ENCODE data around the gene SYT9.

The SYT9 gene

GRCh38 chr11:7513234-7514098 is 261.8 kb downstream of the SYT9 start, which contains the start of gene PPFIBP2 (continued):
- TF ChIP-seq, protein P1, sequence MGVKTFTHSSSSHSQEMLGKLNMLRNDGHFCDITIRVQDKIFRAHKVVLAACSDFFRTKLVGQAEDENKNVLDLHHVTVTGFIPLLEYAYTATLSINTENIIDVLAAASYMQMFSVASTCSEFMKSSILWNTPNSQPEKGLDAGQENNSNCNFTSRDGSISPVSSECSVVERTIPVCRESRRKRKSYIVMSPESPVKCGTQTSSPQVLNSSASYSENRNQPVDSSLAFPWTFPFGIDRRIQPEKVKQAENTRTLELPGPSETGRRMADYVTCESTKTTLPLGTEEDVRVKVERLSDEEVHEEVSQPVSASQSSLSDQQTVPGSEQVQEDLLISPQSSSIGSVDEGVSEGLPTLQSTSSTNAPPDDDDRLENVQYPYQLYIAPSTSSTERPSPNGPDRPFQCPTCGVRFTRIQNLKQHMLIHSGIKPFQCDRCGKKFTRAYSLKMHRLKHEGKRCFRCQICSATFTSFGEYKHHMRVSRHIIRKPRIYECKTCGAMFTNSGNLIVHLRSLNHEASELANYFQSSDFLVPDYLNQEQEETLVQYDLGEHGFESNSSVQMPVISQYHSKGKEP (tag by site-specific recombination; IDR thresholded peaks at IDR 0.05): no peak
- no peak for TF ChIP-seq ZNF132 (tag by site-specific recombination; IDR thresholded peaks at IDR 0.05; ENCODE audit: borderline replicate concordance)
- no peak for TF ChIP-seq ZFP69B (tag by site-specific recombination; IDR thresholded peaks at IDR 0.05)
- peak; percentile 63 for TF ChIP-seq SP2 (tag by site-specific recombination; IDR thresholded peaks at IDR 0.05)
- no peak for TF ChIP-seq ZFP3 (tag by site-specific recombination; IDR thresholded peaks at IDR 0.05; ENCODE audit: low read depth)
- no peak for TF ChIP-seq MYNN (tag by site-specific recombination; IDR thresholded peaks at IDR 0.05; ENCODE audit: borderline replicate concordance)
- TF ChIP-seq MZF1 (tag by site-specific recombination; IDR thresholded peaks at IDR 0.05; ENCODE audit: borderline replicate concordance): no peak
- no peak for TF ChIP-seq ZNF214 (tag by site-specific recombination; IDR thresholded peaks at IDR 0.05; ENCODE audit: borderline replicate concordance)
- no peak for TF ChIP-seq ZNF621 (tag by site-specific recombination; IDR thresholded peaks at IDR 0.05)
- no peak for TF ChIP-seq ZNF423 (tag by site-specific recombination; IDR thresholded peaks at IDR 0.05)
- peak; percentile 66 for TF ChIP-seq GLIS2 (tag by site-specific recombination; IDR thresholded peaks at IDR 0.05)
- TF ChIP-seq, protein P2, sequence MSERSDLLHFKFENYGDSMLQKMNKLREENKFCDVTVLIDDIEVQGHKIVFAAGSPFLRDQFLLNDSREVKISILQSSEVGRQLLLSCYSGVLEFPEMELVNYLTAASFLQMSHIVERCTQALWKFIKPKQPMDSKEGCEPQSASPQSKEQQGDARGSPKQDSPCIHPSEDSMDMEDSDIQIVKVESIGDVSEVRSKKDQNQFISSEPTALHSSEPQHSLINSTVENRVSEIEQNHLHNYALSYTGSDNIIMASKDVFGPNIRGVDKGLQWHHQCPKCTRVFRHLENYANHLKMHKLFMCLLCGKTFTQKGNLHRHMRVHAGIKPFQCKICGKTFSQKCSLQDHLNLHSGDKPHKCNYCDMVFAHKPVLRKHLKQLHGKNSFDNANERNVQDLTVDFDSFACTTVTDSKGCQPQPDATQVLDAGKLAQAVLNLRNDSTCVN (tag by site-specific recombination; optimal IDR thresholded peaks at IDR 0.05): peak; percentile 56
- no peak for TF ChIP-seq ZNF473 (tag by site-specific recombination; IDR thresholded peaks at IDR 0.05)
- TF ChIP-seq, protein P3, sequence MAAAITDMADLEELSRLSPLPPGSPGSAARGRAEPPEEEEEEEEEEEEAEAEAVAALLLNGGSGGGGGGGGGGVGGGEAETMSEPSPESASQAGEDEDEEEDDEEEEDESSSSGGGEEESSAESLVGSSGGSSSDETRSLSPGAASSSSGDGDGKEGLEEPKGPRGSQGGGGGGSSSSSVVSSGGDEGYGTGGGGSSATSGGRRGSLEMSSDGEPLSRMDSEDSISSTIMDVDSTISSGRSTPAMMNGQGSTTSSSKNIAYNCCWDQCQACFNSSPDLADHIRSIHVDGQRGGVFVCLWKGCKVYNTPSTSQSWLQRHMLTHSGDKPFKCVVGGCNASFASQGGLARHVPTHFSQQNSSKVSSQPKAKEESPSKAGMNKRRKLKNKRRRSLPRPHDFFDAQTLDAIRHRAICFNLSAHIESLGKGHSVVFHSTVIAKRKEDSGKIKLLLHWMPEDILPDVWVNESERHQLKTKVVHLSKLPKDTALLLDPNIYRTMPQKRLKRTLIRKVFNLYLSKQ (tag by site-specific recombination; IDR thresholded peaks at IDR 0.05; ENCODE audit: borderline replicate concordance): no peak
- TF ChIP-seq TRIM28 (IDR thresholded peaks at IDR 0.05; ENCODE audit: borderline replicate concordance, low read length): no peak
- no peak for TF ChIP-seq ZNF221 (tag by site-specific recombination; IDR thresholded peaks at IDR 0.05; ENCODE audit: borderline replicate concordance)
- TF ChIP-seq OVOL3 (tag by site-specific recombination; IDR thresholded peaks at IDR 0.05): no peak
- TF ChIP-seq ZBTB8A (tag by site-specific recombination; IDR thresholded peaks at IDR 0.05): no peak
- TF ChIP-seq ZSCAN16 (tag by site-specific recombination; IDR thresholded peaks at IDR 0.05): no peak
- TF ChIP-seq KLF9 (tag by site-specific recombination; IDR thresholded peaks at IDR 0.05; ENCODE audit: low read depth): peak; percentile 94
- TF ChIP-seq ZBTB1 (tag by site-specific recombination; IDR thresholded peaks at IDR 0.05): no peak
- peak; percentile 27 for TF ChIP-seq ZFHX2 (tag by site-specific recombination; conservative IDR thresholded peaks at IDR 0.05)
- TF ChIP-seq ZNF274 (IDR thresholded peaks at IDR 0.05; ENCODE audit: low read length): no peak
- no peak for TF ChIP-seq ZNF274 (tag by site-specific recombination; IDR thresholded peaks at IDR 0.05; ENCODE audit: borderline replicate concordance)
- TF ChIP-seq ZNF544 (tag by site-specific recombination; IDR thresholded peaks at IDR 0.05): no peak
- 0 out of 2 replicates have a peak, but pooled peaks have one; percentile 2 for TF ChIP-seq EGR2 (tag by site-specific recombination; IDR thresholded peaks at IDR 0.05; ENCODE audit: low read depth)
- no peak for TF ChIP-seq BCL6B (tag by site-specific recombination; IDR thresholded peaks at IDR 0.05)
